ENCODE measurements around the gene FRMD3.

DNA sequence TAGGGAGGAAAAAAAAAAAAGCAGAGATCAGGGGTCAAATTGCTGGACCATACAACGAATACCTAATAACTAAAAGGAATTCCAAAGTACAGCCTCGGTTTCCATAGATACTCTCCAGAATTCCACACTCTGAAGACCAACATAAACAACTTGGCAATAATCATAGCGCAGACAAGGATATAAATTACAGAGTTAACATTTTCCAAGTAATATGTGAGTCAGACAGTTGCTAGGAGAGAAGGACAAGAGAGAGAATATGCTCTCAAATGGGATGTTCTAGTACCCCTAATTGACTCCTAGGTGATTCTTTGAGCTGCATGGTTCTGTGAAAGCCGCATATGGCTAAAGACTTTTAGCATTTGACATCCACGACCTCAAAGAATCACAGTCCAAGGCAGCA lies 165.2 kb downstream of the FRMD3 start:
- TF ChIP-seq, protein P1, sequence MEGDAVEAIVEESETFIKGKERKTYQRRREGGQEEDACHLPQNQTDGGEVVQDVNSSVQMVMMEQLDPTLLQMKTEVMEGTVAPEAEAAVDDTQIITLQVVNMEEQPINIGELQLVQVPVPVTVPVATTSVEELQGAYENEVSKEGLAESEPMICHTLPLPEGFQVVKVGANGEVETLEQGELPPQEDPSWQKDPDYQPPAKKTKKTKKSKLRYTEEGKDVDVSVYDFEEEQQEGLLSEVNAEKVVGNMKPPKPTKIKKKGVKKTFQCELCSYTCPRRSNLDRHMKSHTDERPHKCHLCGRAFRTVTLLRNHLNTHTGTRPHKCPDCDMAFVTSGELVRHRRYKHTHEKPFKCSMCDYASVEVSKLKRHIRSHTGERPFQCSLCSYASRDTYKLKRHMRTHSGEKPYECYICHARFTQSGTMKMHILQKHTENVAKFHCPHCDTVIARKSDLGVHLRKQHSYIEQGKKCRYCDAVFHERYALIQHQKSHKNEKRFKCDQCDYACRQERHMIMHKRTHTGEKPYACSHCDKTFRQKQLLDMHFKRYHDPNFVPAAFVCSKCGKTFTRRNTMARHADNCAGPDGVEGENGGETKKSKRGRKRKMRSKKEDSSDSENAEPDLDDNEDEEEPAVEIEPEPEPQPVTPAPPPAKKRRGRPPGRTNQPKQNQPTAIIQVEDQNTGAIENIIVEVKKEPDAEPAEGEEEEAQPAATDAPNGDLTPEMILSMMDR (IDR thresholded peaks at IDR 0.05; ENCODE audit: low read depth, low read length): no peak
- TF ChIP-seq POLR2A (IDR thresholded peaks at IDR 0.05; ENCODE audit: extremely low read depth, insufficient read length): no peak

Measured in NB4 (cell line).